DMS79 (cell line): ENCODE data around the gene TFR2.
A peak's percentile ranks its signal among the peaks of the same experiment; 100 is the strongest.

Source experiments
- DNase-seq: peaks from one replicate; lab custom pipeline; 2025; lab: John Stamatoyannopoulos, UW

TFR2 gene

DNA sequence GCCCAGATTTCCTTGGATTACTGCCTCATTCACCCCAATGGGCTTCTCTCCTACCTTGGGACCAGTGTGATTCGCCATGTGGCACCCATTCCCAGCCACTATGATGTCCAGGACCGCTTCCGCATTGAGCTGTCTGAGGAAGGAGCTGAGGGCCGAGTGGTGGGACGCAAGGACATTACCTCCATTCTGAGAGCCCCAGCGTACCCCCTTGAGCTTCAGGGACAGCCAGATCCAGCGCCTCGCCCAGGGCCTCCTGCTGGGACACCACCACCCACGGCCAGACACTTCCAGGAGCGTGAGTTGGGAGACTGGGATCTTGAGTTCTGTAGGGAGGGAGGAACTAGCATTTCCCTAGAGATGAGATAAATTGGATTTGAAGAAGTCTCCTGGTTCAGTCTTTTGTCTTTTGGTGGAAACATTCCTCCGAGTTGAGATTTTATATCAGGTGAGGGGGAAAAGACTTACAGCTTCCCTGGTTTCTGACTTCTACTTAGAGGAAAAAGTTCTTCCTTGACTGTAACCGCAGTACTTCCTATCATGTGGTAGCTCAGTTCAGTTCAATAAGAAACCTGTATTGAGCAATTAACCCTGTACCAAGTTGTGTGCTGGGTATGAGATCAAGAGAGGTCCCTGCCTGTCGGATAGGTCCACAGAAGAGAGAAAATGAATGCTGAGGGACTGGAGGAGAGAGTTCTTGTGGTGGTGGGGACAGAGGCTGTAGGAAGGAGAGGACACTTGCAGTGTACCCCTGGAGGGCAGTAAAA, 27.8 kb downstream of the TFR2 start:
- DNase-seq: no peak

DNA sequence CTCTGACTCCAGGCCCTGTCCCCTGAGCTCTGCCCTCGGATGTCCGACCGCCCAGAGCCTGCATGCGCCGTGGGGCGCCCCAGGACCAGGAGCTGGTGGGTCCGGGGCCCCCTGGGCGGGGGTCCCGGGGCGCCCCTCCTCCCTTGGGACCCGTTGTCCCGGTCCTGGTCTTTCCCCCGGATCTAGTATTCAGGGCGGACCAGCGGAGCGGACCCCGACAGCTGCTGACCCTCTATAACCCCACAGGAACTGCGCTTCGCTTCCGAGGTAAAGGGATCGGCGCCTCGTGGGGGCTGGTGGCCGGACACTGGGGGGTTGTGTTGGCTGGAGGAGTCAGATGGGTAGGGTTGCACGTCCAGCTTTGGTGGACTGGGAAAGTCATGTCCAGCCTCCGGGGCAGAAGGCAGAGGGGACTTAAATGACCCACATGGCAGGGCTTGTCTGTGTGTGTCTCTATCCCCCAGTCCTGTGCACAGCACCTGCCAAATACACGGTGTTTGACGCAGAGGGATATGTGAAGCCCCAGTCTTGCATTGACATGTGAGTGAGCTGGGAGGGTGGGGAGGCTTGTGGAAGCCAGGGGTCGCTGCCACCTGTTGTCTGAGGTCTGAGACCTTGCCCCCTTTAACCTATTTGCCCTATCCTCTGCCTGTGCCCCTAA, 28.5 kb downstream of the TFR2 start:
- no peak for DNase-seq

DNA sequence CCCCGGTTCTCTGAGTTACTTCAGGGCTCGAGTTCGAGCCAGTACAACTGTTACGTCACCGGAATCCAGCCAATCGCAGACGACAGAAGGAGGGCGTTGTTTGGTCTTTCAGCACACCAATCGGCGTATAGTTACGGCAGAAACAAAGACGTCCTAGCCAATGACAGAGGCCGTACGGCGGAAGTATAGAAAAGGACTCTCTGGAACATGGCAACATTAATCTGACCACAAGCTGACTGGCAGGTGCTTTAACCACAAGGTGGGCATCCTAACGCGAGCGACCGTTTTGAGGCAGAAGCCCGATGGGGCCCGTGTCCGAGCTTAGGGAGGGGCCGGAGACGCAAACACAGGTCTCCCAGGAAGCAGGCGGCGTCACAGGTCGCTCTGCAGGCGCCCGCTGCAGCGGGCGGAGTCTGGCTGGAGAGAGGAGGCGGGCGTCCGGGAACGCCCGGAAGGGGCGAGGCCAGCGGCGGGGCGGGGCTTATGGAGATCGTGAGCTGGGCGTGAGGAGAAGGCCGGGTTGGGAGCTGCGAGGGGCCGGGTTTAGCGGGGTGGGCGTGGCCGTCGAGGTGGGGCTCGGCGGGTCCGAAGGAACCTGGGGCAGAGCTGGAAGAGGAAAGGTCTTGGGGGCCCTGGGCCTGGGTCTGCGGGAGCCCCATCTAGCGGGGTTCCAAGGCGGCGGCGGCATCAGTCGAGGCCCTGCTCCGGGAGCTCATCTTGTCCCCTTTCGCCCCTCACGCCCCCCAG, 29.2 kb downstream of the TFR2 start, which contains the start of gene MOSPD3:
TSS of gene MOSPD3 (plus strand) at position 558 of the 747 bp plus-strand sequence. CDS start 252 bp downstream, outside the sequence.
- DNase-seq: peak; percentile 99

DNA sequence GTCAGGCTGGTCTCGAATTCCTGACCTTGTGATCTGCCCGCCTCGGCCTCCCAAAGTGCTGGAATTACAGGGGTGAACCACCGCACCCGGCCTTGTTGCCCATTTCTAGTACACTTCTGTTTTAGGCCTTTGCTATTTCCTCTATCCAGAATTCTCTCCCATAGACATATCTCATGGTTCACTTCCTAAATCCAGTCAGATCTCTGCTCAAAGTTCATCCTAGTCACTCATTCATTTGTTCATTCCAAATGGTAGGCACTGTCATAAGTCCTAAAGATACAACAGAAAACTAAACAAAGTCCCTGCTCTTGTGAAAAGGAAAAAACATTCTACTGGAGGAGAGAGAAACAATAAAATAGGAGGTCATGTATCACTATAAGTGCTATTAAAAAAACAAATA, 31.4 kb downstream of the TFR2 start:
- no peak for DNase-seq

DNA sequence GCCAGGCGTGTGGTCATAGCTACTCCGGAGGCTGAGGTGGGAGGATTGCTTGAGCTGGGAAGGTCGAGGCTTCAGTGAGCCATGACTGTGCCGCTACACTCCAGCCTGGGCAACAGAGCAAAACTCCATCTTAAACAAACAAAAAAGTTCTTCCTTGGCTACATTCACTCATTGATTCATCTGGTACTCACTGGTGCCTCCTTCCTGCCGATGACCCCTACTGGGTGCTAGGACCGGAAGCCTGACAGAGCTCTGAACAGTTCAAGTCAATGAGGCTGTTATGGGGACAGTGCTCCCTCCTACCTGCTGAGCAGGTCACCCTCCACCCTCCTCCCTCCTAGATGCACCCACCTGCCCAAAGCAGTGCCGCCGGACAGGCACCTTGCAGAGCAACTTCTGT, 34.2 kb downstream of the TFR2 start:
- no peak for DNase-seq

DNA sequence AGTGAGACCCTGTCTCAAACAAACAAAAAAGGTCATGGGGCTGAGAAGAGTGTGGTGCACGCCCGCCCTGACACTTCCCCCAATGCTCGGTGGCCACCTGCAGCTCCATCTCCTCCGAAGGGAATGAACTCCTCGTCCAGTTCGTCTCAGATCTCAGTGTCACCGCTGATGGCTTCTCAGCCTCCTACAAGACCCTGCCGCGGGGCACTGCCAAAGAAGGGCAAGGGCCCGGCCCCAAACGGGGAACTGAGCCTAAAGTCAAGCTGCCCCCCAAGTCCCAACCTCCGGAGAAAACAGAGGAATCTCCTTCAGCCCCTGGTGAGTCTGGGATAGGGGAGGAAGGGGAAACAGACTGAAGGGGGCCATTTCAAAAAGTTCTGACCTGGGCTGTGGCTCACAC, 35.0 kb downstream of the TFR2 start:
- DNase-seq: no peak

DNA sequence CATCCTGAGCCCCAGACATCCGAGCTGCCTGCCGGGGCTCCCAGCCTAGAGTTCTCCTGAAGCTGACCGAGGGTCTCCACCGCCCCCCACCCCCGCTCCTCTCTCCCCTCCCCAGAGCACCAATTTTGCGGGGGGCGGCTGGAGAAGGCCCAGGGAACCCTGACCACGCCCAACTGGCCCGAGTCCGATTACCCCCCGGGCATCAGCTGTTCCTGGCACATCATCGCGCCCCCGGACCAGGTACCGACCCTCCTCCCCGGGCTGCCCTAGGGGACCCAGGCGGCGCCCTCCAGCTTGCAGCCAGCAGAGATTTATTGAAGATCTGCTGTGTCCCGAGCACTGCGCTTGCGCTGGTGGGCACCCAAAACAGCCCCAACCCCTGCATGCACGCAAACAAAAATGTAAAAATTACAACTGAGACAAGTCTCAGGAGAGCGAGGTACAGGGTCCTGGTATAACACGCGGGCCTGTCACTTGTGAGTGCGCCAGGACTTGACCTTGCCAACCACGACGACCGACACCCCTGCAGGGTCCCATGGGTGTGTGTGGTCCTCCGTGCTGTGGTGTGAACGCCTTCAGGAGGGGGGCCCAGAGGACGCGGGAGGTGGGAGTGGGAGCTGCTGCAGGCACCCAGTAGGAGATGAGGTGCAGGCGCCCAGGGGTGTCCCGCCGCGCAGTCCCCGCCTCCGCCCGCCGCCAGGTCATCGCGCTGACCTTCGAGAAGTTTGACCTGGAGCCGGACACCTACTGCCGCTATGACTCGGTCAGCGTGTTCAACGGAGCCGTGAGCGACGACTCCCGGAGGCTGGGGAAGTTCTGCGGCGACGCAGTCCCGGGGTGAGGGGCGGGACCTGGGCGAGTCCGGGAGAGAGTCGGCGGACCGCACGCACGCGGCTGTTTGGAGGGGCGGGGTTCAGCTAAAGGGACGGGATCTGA, 36.1 kb downstream of the TFR2 start:
- DNase-seq: no peak

DNA sequence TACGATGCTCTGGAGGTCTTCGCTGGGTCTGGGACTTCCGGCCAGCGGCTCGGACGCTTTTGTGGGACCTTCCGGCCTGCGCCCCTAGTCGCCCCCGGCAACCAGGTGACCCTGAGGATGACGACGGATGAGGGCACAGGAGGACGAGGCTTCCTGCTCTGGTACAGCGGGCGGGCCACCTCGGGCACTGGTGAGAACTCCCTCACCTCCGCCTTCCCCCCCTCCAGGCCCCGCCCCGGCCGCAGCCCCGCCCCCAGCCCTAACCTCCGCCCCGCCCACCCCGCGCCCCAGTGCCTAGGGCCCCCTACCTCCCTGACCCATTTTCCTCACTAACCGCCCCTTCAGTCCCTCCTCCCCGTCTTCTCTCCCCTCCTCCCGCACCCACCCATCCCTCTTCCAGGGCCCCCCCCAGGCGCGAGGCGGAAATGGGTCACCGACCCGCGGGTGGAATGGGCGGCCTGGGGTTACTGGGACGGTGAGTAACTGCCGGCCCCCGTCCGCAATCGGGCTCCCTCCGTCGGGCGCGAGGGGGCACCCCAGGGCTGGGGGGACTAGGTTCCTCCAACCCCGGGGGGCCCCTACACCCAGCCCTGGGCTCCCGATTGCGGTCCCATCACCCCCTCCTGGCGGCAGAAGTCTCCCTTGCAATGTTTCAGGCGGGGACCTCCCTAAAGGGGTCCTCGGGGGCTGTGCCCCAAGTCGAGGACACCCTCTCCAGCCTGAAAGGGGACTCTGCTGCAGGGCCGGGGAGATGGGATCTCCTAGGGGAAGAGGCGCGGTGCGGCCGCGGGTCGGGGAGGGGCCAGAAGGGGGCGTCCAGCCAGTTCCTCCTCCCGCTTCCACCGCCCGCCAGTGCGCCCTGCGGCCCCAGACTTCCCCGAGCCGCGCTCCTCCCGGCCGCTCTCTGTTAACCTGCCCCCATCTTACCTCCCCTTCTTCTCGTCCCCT, 37.0 kb downstream of the TFR2 start:
- DNase-seq: peak; percentile 39

DNA sequence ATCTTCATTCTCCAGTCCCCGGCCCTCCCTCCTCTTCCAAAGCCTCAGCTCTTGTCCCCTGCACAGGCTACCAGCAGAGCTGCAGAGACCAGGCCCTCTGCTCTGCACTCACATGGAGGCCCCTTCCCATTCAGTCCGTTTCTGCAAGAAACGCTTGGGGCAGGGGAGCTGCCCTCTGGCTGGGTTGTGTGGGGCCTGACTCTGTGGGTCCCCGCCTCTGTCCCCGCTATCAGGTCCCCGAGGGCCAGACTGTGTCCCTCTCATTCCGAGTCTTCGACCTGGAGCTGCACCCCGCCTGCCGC, 37.7 kb downstream of the TFR2 start:
- no peak for DNase-seq

DNA sequence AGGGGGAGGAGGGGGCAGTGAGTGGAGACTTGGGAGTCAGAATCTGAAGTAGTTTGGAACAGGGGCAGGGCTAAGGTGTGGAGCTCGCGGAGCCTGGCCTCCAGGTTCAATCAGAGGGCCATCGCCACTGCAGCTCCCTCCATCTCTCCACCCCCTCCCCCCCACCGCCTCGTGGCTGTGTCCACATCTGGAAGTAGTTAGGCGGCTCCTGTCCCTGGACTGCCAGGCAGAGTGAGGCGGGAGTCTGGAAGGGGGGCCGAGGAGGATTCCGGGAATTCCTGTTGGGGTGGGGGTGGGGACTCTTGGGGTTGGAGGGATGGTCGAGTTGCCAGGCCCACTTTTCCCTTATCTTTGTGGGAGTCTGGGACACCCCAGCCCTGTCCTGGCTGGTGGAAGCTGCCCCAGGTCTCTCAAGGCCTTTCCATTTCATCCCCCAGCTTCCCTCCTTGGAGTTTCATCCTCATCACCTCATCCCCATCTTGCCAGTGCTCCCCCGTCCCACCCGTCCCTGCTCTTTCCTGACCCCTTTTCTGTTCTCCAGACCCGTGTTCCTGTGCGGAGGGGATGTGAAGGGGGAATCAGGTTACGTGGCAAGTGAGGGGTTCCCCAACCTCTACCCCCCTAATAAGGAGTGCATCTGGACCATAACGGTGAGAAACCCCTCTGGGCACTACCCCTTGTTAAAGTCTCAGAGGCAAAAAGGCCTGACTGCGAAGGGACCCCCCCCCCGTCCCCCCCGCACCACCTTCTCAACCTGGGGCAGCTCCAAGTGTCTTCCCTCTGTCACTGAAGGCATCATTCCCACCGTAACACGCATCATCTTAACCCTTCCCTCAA, 38.2 kb downstream of the TFR2 start:
- no peak for DNase-seq

DNA sequence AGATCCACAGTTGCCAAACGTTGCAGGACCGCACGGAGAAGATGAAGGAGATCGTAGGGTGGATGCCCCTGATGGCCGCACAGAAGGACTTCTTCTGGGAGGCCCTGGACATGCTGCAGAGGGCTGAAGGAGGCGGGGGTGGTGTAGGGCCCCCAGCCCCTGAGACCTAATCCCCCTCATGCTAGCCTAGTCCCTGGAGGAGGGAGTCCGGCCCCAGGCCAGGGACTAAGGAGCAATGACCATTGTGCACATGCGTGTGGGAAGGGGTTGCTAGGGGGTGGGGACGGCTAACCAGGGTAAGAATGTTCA, 40.7 kb downstream of the TFR2 start:
- no peak for DNase-seq

DNA sequence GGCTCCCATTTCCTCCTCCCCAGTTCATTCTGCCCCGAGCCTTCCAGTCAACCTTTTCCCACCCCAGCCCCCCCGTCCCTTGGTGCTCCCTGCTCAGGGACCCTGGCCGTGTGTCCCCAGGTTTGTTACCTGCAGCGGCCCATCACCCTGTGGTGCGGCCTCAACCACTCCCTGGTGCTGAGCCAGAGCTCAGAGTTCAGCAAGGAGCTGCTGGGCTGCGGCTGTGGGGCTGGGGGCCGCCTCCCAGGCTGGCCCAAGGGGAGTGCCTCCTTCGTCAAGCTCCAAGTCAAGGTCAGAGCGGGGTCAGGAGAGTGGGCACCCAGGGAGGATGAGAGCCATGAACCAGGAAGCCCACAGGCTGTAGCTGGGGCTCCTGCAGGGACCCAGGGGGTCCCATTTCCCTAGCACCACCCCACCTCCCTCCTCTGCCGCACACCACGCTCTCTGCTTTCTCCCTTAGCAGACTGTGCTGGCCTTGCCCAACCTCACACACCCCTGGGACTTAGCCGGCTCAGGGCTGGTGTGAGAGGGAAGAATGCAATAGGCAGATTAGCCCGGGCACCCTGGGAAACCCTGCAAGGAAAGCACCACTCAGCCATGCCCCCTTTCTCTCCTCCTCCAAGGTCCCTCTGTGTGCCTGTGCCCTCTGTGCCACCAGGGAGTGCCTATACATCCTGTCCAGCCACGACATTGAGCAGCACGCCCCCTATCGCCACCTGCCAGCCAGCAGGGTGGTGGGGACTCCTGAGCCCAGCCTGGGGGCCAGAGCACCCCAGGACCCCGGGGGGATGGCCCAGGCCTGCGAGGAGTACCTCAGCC, 41.2 kb downstream of the TFR2 start:
- DNase-seq: no peak

DNA sequence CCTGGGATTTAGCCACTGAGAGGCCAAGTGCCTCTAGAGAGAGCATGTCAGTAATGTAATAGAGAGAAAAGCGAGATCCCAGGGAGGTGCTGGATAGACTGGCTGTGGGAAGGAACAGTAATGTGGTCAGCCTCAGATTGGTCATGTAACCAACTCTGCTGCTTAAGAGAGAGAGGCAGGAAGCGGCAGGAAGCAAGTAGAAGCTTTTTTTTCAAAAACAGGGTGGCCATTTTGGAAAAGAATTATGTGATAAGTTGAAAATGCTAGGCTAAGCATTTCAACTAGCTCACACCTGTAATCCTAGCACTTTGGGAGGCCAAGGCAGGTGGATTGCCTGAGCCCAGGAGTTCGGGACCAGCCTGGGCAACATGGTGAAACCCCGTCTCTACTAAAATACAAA, 42.9 kb downstream of the TFR2 start:
- no peak for DNase-seq

DNA sequence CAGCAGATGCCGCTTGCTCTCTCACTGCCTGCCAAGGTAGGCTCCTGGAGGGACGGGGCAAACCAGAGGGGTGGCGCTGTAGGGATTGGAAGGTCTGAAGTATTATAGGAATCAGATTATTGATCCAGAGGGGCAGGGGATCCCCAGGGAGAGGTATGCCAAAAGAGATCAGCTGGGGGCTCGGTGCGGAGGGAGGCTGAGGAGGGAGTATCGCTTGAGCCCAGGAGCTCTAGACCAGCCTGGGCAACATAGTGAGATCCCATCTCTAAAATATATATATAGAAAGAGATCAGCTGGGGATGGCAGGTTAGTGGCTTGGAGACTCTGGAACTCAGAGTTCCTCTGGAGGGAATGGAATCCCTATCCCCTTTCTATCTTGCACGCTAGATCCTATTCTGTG, 46.2 kb downstream of the TFR2 start:
- DNase-seq: no peak

DNA sequence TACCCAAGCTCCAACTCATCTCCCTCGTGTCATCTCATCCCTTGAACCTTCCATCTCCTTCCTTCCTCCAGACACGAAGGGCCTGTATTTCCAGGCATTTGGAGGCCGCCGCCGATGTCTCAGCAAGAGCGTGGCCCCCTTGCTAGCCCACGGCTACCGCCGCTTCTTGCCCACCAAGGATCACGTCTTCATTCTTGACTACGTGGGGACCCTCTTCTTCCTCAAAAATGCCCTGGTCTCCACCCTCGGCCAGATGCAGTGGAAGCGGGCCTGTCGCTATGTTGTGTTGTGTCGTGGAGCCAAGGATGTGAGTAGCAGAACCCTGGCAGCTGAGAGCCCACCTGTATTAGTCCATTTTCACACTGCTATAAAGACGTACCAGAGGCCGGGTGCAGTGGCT, 49.8 kb downstream of the TFR2 start:
- DNase-seq: no peak

DNA sequence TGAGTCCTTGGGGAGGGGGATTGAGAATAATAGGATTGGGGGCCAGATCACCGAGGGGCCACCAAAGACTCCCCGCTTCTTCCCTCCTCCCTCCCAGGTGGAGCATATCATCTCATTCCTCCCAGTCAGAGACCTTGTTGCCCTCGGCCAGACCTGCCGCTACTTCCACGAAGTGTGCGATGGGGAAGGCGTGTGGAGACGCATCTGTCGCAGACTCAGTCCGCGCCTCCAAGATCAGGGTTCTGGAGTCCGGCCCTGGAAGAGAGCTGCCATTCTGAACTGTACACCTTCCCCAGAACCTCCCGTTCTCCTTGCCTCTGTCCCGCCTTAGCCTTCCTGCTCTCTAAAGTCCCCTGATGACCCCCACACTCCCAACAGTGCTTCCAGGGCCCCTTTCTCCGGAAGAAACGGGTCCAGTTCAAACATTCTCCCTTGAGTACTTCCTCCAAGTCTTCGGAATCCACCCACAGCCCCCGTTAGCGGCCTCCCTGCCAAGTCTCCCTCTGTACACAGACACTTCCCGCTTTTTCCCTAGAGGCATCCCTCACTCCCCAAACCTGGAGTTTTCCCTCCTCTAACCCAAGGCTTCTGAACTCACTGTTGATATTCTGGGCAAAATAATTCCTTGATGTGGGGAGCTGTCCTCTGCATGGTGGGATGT, 51.1 kb downstream of the TFR2 start:
- no peak for DNase-seq

DNA sequence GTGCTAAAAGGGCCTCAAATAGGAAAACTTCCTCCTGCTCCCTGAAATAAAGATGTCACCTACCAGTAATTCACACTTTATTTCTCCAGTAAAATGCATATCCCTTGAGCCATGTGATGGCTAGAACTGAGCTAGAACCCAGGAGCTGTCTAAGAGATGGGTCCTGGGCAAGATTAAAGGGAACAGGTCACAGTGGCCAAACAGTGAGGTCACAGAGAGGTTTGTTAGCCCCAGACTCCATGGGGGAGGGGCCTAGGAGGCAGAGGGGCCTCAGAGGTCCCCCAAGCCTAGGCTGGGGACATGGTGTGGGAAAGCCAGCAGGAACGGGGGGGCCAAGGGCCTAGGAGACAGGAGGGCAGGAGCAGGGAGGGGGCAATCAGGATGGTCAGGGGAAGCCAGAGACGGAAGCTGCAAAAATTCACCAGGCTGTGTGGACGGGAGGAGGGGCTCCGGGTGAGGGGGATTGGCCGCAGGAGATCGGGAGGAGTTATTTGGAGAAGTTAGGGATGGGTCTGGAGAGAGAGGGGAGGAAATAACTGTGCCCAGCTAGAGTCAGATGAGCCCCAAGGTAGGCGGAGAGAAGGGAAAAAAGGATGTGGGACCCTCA, 51.9 kb downstream of the TFR2 start:
- DNase-seq: no peak

DNA sequence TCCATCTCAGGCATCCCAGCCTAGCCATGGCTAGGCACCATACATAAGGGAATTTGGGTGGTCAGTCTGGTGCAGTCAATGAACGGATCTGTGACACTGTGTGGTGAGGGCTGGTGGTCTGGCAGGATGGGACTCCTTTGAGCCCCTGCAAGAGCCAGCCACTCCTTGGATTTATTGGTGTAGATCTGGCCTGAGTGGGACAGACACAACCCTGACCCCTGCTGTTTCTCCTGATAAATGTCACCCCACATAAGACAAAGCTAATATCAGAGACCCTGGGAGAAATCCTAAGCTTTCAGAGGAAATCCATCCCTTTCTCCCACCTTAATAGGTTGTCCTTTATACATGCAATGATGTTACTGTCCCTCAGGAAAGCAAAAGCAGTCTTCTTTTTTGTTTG, 52.9 kb downstream of the TFR2 start:
- DNase-seq: no peak
